OCI-LY7 (cell line): ENCODE measurements around the gene HOXB3. TPM values are rescaled to one million over a fixed set of nuclear protein-coding genes. Genes with fewer than 3 reads are reported as not detected.

Experiments used
- BruUV-seq: library from RNA; stranded (reverse); fragments of 400-500 nt; replicated peaks from 2 replicates; lab custom pipeline; 2021; lab: Mats Ljungman, UMichigan
- CTCF ChIA-PET: fragments of 300-600 bp; sonication (Branson Sonifier 250); formaldehyde crosslinking; loops from one replicate; lab custom pipeline; 2022; ENCODE audit warnings: antibody characterized with exemption; ENCODE audit not compliant: unreplicated experiment; lab: Charles Lee
- POLR2A ChIA-PET: fragments of 300-600 bp; sonication (Branson Sonifier 250); formaldehyde crosslinking; loops from one replicate; lab custom pipeline; 2022; ENCODE audit warnings: antibody characterized with exemption; lab: Charles Lee
- DNase-seq: peaks from one replicate; pipeline ENCODE4 v3.0.0-alpha.2; 2015; ENCODE audit warnings: low spot score
- H2AFZ ChIP-seq: fragments of 200-600 bp; sonication (generic), shearing (Covaris generic); 2 replicates; pipeline ENCODE4 v1.6.1; 2014; ENCODE audit warnings: mild to moderate bottlenecking, antibody characterized with exemption, low read length, moderate library complexity
- H3K27ac ChIP-seq: fragments of 200-600 bp; sonication (generic); 2 replicates; pipeline ENCODE4 v1.5.1; 2014; ENCODE audit warnings: mixed run types, low read depth, mild to moderate bottlenecking, moderate library complexity, low read length, inconsistent platforms; ENCODE audit not compliant: poor library complexity, severe bottlenecking
- H3K36me3 ChIP-seq: fragments of 200-600 bp; sonication (generic); 2 replicates; pipeline ENCODE4 v1.6.1; 2014; ENCODE audit warnings: mild to moderate bottlenecking, antibody characterized with exemption, low read length, moderate library complexity, mixed read lengths; ENCODE audit not compliant: insufficient read depth
- H3K4me1 ChIP-seq: fragments of 200-600 bp; sonication (generic); 2 replicates; pipeline ENCODE4 v1.5.1; 2014; ENCODE audit warnings: mild to moderate bottlenecking, low read length; ENCODE audit not compliant: insufficient read depth, poor library complexity, severe bottlenecking
- H3K4me2 ChIP-seq: fragments of 200-600 bp; sonication (generic); 2 replicates; pipeline ENCODE4 v1.6.1; 2014; ENCODE audit warnings: mild to moderate bottlenecking, low read length
- H3K4me3 ChIP-seq: fragments of 200-600 bp; sonication (generic); 2 replicates; pipeline ENCODE4 v1.5.1; 2014; ENCODE audit warnings: mild to moderate bottlenecking, low read depth, low read length; ENCODE audit not compliant: poor library complexity, severe bottlenecking
- H3K79me2 ChIP-seq: fragments of 200-600 bp; sonication (generic); 2 replicates; pipeline ENCODE4 v1.6.1; 2016; ENCODE audit warnings: low read depth, mild to moderate bottlenecking, low read length, moderate library complexity, mixed read lengths; ENCODE audit not compliant: insufficient read depth
- H3K9me2 ChIP-seq: fragments of 200-600 bp; sonication (generic); 2 replicates; pipeline ENCODE4 v1.6.1; 2016; ENCODE audit warnings: mild to moderate bottlenecking, low read length, mixed read lengths; ENCODE audit not compliant: insufficient read depth
- H3K9me3 ChIP-seq: fragments of 200-600 bp; sonication (generic); 2 replicates; pipeline ENCODE4 v1.6.1; 2014; ENCODE audit warnings: mild to moderate bottlenecking, mixed run types, low read length, mixed read lengths
- H4K20me1 ChIP-seq: fragments of 200-600 bp; sonication (generic); 2 replicates; pipeline ENCODE4 v1.6.1; 2014; ENCODE audit warnings: mild to moderate bottlenecking, antibody characterized with exemption, low read length, moderate library complexity, mixed read lengths; ENCODE audit not compliant: insufficient read depth
- EZH2phosphoT487 ChIP-seq: fragments of 200-600 bp; sonication (generic); IDR thresholded peaks from 2 replicates; pipeline ENCODE4 v1.6.1; 2018; ENCODE audit warnings: low read depth, borderline replicate concordance, mild to moderate bottlenecking, mixed run types, antibody characterized with exemption, low read length, moderate library complexity, mixed read lengths
- intact Hi-C: fragments of 100-400 bp; cut with micrococcal nuclease; formaldehyde crosslinking; loops from one replicate; pipeline ENCODE4 v1.10.0; 2022; ENCODE audit not compliant: unreplicated experiment
- total RNA-seq, 2 experiments: library from RNA; depleted of rRNA in 1 of 2; stranded (reverse); fragments of >200 nt in 1 of 2; shearing (Covaris generic) in 1 of 2; gene quantifications; 2 replicates each; pipeline ENCODE4 v1.2.3, GENCODE V29; 2014 to 2022
- TF ChIP-seq, protein P1 (sequence below): fragments of 200-600 bp; sonication (generic); conservative IDR thresholded peaks from 2 replicates; pipeline ENCODE4 v1.5.1; 2014; ENCODE audit warnings: mild to moderate bottlenecking, antibody characterized with exemption, low read length, moderate library complexity, mixed read lengths

The HOXB3 gene
- total RNA-seq, 2 experiments from 2014 or later: 7.7 to 13.0 TPM

DNA sequence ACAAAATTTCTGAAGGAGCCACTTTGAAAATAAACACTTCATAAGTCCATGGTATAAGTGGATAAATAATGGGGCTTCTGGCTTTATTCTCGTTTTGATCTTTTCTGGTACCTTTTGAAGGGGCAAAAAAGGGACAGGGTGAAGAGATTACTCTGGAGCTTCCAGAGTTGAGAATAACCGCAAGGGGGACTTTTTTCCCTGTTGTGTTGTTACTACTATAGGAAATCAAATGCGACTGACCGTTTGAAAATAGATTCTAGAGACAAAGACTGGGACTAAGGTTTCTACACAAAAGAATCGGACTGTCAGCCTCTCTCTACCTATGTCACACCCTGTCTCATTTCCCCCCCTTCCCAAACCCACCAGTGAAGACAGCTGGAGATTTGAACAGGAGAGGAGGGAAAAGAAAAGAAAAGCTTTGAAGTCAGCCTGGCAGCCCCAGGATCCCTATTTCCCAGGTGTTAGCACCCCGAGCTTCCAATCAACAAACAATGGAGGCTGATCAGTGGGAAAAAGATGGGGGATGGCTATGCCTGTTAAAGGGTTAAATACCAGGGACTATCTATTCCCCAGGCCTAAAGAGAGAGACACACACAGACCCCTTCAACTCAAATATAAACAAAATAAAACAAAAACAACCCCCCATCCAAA lies 20.2 kb downstream of the HOXB3 start:
- no peaks in the 10 kb centered on the region for H3K79me2 ChIP-seq
- no peak overlapping the region for H3K27ac ChIP-seq
- H3K9me2 ChIP-seq: no peaks in the 10 kb centered on the region
- H3K36me3 ChIP-seq: no peaks in the 10 kb centered on the region
- H3K4me1 ChIP-seq: no peaks in the 10 kb centered on the region
- no peak overlapping the region for H3K4me3 ChIP-seq
- ChIA-PET CTCF (no interaction called here), POLR2A (no interaction called here)
- BruUV-seq: no TSS peak
- intact Hi-C loops: no loop called here
- no peak overlapping the region for H3K4me2 ChIP-seq
- no peaks in the 10 kb centered on the region for H3K9me3 ChIP-seq
- TF ChIP-seq EZH2phosphoT487: no peak
- TF ChIP-seq, protein P1, sequence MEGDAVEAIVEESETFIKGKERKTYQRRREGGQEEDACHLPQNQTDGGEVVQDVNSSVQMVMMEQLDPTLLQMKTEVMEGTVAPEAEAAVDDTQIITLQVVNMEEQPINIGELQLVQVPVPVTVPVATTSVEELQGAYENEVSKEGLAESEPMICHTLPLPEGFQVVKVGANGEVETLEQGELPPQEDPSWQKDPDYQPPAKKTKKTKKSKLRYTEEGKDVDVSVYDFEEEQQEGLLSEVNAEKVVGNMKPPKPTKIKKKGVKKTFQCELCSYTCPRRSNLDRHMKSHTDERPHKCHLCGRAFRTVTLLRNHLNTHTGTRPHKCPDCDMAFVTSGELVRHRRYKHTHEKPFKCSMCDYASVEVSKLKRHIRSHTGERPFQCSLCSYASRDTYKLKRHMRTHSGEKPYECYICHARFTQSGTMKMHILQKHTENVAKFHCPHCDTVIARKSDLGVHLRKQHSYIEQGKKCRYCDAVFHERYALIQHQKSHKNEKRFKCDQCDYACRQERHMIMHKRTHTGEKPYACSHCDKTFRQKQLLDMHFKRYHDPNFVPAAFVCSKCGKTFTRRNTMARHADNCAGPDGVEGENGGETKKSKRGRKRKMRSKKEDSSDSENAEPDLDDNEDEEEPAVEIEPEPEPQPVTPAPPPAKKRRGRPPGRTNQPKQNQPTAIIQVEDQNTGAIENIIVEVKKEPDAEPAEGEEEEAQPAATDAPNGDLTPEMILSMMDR: no peak
- H4K20me1 ChIP-seq: no peaks in the 10 kb centered on the region
- H2AFZ ChIP-seq: no peak overlapping the region
- no peak for DNase-seq

DNA sequence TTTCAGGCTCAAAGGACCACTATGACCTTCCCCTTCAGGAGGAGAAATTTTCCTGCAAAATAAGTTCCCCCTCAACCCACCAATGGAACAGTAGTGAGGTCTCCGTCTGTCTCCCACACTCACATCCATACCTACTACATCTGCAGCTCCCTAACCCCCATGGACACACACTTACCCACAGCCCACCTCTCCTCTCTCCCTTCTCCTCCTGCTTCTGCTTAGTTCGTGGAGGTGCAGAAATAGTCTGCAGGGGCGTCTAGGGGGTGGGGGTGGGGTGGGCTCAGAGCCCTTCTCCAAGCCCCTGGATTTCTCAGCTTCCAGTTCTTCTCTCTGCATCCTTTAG lies 20.8 kb downstream of the HOXB3 start:
- Histone ChIP-seq H3K4me3 (no peak overlapping the region), H4K20me1 (no peaks in the 10 kb centered on the region), H3K4me1 (no peaks in the 10 kb centered on the region), H3K9me3 (no peaks in the 10 kb centered on the region), H2AFZ (no peak overlapping the region), H3K4me2 (no peak overlapping the region), H3K27ac (no peak overlapping the region), H3K36me3 (no peaks in the 10 kb centered on the region), H3K79me2 (no peaks in the 10 kb centered on the region), H3K9me2 (no peaks in the 10 kb centered on the region)
- intact Hi-C loops: no loop called here
- no TSS peak for BruUV-seq
- POLR2A ChIA-PET: no interaction called here
- no peak for DNase-seq
- CTCF ChIA-PET: no interaction called here
- TF ChIP-seq, protein P1: no peak
- no peak for TF ChIP-seq EZH2phosphoT487

DNA sequence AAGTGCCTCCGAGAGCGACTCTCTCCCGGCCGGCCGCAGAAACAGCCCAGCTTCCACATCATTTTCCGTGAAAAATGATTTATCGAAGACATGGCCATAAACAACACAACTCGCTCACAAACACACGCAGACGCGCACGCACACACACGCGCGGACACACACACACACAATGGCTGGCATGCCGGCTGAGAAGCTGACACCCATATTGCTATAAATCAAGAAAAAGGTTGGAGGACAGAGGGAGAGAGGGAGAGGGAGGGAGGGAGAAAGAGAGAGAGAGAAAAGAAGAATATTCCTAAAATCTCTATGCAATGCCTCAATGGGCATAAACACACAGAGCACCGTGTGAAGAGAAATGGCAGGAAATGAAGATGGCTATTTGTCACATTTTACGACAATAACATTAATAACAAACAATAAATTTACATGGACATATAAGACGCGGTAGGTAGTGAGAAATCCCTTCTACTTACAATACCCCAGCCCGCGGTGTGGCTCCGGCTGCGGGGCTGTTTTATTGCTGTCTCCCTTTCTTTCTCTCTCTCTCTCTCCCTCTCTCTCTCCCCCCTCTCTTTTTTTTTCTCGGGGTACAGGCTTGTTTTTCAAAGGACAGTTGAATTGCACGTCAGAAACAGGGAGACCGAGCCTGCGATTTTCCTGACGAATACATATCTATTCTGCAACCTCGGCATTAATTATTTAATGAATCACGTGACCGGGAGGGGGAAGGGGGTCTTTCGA lies 21.4 kb downstream of the HOXB3 start:
- no peak overlapping the region for H3K4me3 ChIP-seq
- H3K27ac ChIP-seq: no peak overlapping the region
- ChIA-PET CTCF (no interaction called here), POLR2A (no interaction called here)
- no peak for DNase-seq
- no peak overlapping the region for H3K4me2 ChIP-seq
- TF ChIP-seq, protein P1: no peak
- TF ChIP-seq EZH2phosphoT487: no peak
- no peaks in the 10 kb centered on the region for H3K9me3 ChIP-seq
- H3K9me2 ChIP-seq: no peaks in the 10 kb centered on the region
- intact Hi-C loops: no loop called here
- H3K4me1 ChIP-seq: no peaks in the 10 kb centered on the region
- no peaks in the 10 kb centered on the region for H3K36me3 ChIP-seq
- no peaks in the 10 kb centered on the region for H4K20me1 ChIP-seq
- no peaks in the 10 kb centered on the region for H3K79me2 ChIP-seq
- no peak overlapping the region for H2AFZ ChIP-seq
- no TSS peak for BruUV-seq
